Measurements from ENCODE around the gene ABCC11.

- TF ChIP-seq CTCF (IDR thresholded peaks at IDR 0.05) (peak; percentile 95), EZH2 (IDR thresholded peaks at IDR 0.05; ENCODE audit: borderline replicate concordance, insufficient read depth, low read depth, low read length, poor library complexity, severe bottlenecking) (no peak)
Measured at GRCh38 chr16:48156790-48157209, 90.5 kb downstream of the ABCC11 start.
